ENCODE data around the gene GRM3. TPM values are rescaled to one million over a fixed set of nuclear protein-coding genes. Genes with fewer than 3 reads are reported as not detected.

GRM3 gene
- total and polyA plus RNA-seq, 2 of the 13 experiments (the other 11 are each of a cell fraction or from before 2014, with no cell fraction given): not detected

DNA sequence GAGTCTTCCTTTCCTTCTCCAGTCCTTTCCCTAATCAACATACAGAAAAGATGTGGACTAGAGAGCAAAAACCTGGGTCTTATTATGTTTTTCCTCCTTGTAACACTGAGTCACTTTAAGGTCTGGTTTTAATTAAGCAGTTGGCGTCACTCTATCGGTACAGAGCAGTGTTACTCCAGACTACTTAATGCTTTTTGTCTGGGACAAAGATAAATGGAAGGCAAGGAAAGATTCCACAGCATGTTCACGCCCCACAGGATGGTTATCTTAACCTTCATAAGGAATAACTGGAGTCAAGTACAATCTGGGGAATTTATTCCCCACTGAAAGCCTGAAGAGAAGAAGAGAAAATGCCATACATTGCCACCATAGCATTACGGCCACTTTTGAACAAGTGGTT lies 270.0 kb downstream of the GRM3 start (continued):
- TF ChIP-seq ZKSCAN5 (CRISPR knock-in tag; IDR thresholded peaks at IDR 0.05) (no peak), MED8 (CRISPR knock-in tag; IDR thresholded peaks at IDR 0.05; ENCODE audit: insufficient replicate concordance) (no peak), ZNF235 (CRISPR knock-in tag; IDR thresholded peaks at IDR 0.05; ENCODE audit: borderline replicate concordance) (no peak), TAF15 (IDR thresholded peaks at IDR 0.05; ENCODE audit: low read depth, low read length, poor library complexity, severe bottlenecking) (no peak)

Data from HepG2 (cell line).